K562 (cell line): ENCODE data around the gene DKK3. TPM values are rescaled to one million over a fixed set of nuclear protein-coding genes. Genes with fewer than 3 reads are reported as not detected.

Experiments
- ATAC-seq: fragments of 200-7000 bp; cut with Tn5 transposase; 3 replicates; pipeline ENCODE4 v1.9.1; 2020; ENCODE audit warnings: moderate library complexity
- BruUV-seq: library from RNA; stranded (reverse); fragments of 400-500 nt; replicated peaks from 2 replicates; lab custom pipeline; 2021; lab: Mats Ljungman, UMichigan
- CTCF ChIA-PET: fragments of 300-600 bp; formaldehyde crosslinking; extraction: SDS; loops from one replicate; lab custom pipeline; 2021; ENCODE audit warnings: low intra/inter-chr PET ratio; lab: Yijun Ruan, JAX
- POLR2A ChIA-PET: fragments of 300-600, 350-650 bp; sonication (Branson Sonifier 250); formaldehyde crosslinking; extraction: SDS; loops from one replicate; lab custom pipeline; 2021; ENCODE audit warnings: antibody characterized with exemption, inconsistent platforms; lab: Yijun Ruan, JAX
- DNase-seq, 4 experiments: peaks; one replicate each; pipeline versions ENCODE4 v3.0.0 to v3.0.0-alpha.2; 2011 to 2018; ENCODE audit warnings: low spot score in 3 of 4, mixed read lengths in 3 of 4; ENCODE audit errors: extremely low read depth in 1 of 4
- FAIRE-seq: peaks from 2 replicates; lab custom pipeline; 2011; peaks lifted over from hg19 to GRCh38; lab: Jason Lieb, UNC
- H2AFZ ChIP-seq: 2 replicates; pipeline ENCODE4 v1.6.0; 2011; ENCODE audit warnings: low read depth, low read length, control low read depth, inconsistent platforms
- H3K27ac ChIP-seq: fragments of 200-600 bp; 3 replicates; pipeline ENCODE4 v1.8.0; 2011; ENCODE audit warnings: low read depth, mild to moderate bottlenecking, control low read depth, inconsistent platforms, low read length, moderate library complexity, mixed read lengths; ENCODE audit errors: extremely low read depth
- H3K27me3 ChIP-seq, 2 experiments: fragments of 300-600 bp in 1 of 2; 2 replicates in 1 of 2; 3 replicates in 1 of 2; pipeline versions ENCODE4 v1.6.0 to v1.8.0; 2011; ENCODE audit warnings: inconsistent platforms in 2 of 2, low read length in 2 of 2, mild to moderate bottlenecking in 1 of 2, mixed read lengths in 1 of 2, moderate library complexity in 1 of 2; ENCODE audit not compliant: control insufficient read depth in 2 of 2, insufficient read depth in 2 of 2
- H3K36me3 ChIP-seq: fragments of 300-600 bp; 3 replicates; pipeline ENCODE4 v1.8.0; 2011; ENCODE audit warnings: mild to moderate bottlenecking, low read length, inconsistent platforms; ENCODE audit not compliant: control insufficient read depth, insufficient read depth
- H3K4me1 ChIP-seq, 2 experiments: fragments of 200-600 bp in 1 of 2; replicated peaks in 1 of 2; 2 replicates in 1 of 2; 3 replicates in 1 of 2; pipeline versions ENCODE4 v1.5.1 to v1.8.0; 2011; ENCODE audit warnings: inconsistent platforms in 2 of 2, low read length in 2 of 2, mild to moderate bottlenecking in 1 of 2, mixed read lengths in 1 of 2, moderate library complexity in 1 of 2; ENCODE audit not compliant: control insufficient read depth in 2 of 2, insufficient read depth in 2 of 2
- H3K4me2 ChIP-seq: 2 replicates; pipeline ENCODE4 v1.6.1; 2011; ENCODE audit warnings: low read length, control low read depth, inconsistent platforms, mixed read lengths; ENCODE audit not compliant: insufficient read depth
- H3K4me3 ChIP-seq: fragments of 200-600 bp; sonication (generic), shearing (Covaris generic); 2 replicates; pipeline ENCODE4 v1.5.1; 2016; ENCODE audit warnings: control low read depth, inconsistent platforms
- H3K79me2 ChIP-seq: fragments of 200-600 bp; 3 replicates; pipeline ENCODE4 v1.8.0; 2011; ENCODE audit warnings: low read length, inconsistent platforms; ENCODE audit not compliant: control insufficient read depth, insufficient read depth
- H3K9ac ChIP-seq, 2 experiments: 2 replicates each; pipeline versions ENCODE4 v1.6.0 to v1.6.1; 2011; ENCODE audit warnings: low read depth in 2 of 2, low read length in 2 of 2, control low read depth in 1 of 2, inconsistent platforms in 1 of 2, mild to moderate bottlenecking in 1 of 2, mixed read lengths in 1 of 2; ENCODE audit not compliant: insufficient read depth in 1 of 2
- H3K9me1 ChIP-seq: one replicate; pipeline ENCODE4 v1.6.0; 2011; ENCODE audit warnings: inconsistent platforms, mild to moderate bottlenecking, low read length, moderate library complexity; ENCODE audit not compliant: control insufficient read depth, insufficient read depth
- H3K9me3 ChIP-seq: replicated peaks from 2 replicates; pipeline ENCODE4 v1.5.1; 2011; ENCODE audit warnings: low read depth, low read length, inconsistent platforms; ENCODE audit not compliant: control insufficient read depth, insufficient read depth
- H4K20me1 ChIP-seq: replicated peaks from 2 replicates; pipeline ENCODE4 v1.6.1; 2011; ENCODE audit warnings: low read length, inconsistent platforms, mixed read lengths; ENCODE audit not compliant: control insufficient read depth, insufficient read depth
- FOSL1 ChIP-seq: fragments of 200-800 bp; sonication (Bioruptor generic); conservative IDR thresholded peaks from 2 replicates; pipeline ENCODE4 v1.6.1; 2016; ENCODE audit warnings: missing genetic modification characterization, missing compliant biosample characterization
- IFI16 ChIP-seq: fragments of 250-450 bp; sonication (Bioruptor Pico); IDR thresholded peaks from 2 replicates; pipeline ENCODE4 v2.1.2; 2022; ENCODE audit warnings: mild to moderate bottlenecking, inconsistent platforms
- MYNN ChIP-seq, 2 experiments: sonication (generic); formaldehyde crosslinking in 1 of 2; IDR thresholded peaks; 2 replicates each; pipeline versions ENCODE4 v1.5.0 to v1.6.1; 2016 to 2020; ENCODE audit warnings: antibody characterized with exemption in 1 of 2, missing genetic modification reagents in 1 of 2
- TEAD4 ChIP-seq, 2 experiments: sonication (generic) in 1 of 2; formaldehyde crosslinking in 1 of 2; IDR thresholded peaks; 2 replicates each; pipeline versions ENCODE4 v1.6.1 to v1.8.0; 2012 to 2022; ENCODE audit warnings: borderline replicate concordance in 1 of 2, inconsistent platforms in 1 of 2, low read length in 1 of 2, mild to moderate bottlenecking in 1 of 2, missing genetic modification reagents in 1 of 2
- WGBS: fragments of 100-300 bp; shearing (Covaris generic); methylation state at CpG from one replicate; pipeline ENCODE4 v1.1.6; 2016; ENCODE audit warnings: low coverage, mixed read lengths; ENCODE audit not compliant: insufficient coverage; ENCODE audit errors: missing lambda C conversion rate; 5-methylcytosine and 5-hydroxymethylcytosine counted together
- in situ Hi-C: fragments of 300-500 bp; cut with MboI; formaldehyde crosslinking; loops from 4 replicates; pipeline ENCODE4 v1.15.0; 2018; ENCODE audit warnings: inconsistent platforms, mixed read lengths
- intact Hi-C: fragments of 100-400 bp; cut with micrococcal nuclease; formaldehyde crosslinking; loops from 2 replicates; pipeline ENCODE4 v1.14.2; 2022
- polyA plus RNA-seq, 8 experiments: library from polyadenylated mRNA; depleted of rRNA in 4 of 8; stranded (reverse) in 5 of 8; unstranded in 3 of 8; fragments of >200 nt; fragmentation: Nextera tagmentation in 2 of 8; fragmentation: Illumina TruSeq in 1 of 8; extraction: Ambion mirVana in 2 of 8; extraction: Trizol in 1 of 8; gene quantifications; 2 replicates each; pipeline versions ENCODE4 v1.2.1 to v1.2.3, GENCODE V29; 2011 to 2014; ENCODE audit warnings: inconsistent platforms in 1 of 8, missing spikeins in 1 of 8
- total RNA-seq, 7 experiments: library from RNA; depleted of rRNA in 6 of 7; stranded (reverse); fragments of >200 nt in 6 of 7; fragmentation: Illumina TruSeq in 2 of 7; extraction: Trizol in 2 of 7; gene quantifications; 2 replicates each; pipeline versions ENCODE4 v1.2.1 to v1.2.3, GENCODE V29; 2011 to 2021; ENCODE audit warnings: low replicate concordance in 1 of 7
- TF ChIP-seq, protein P1 (sequence below): fragments of 250-450 bp; sonication (Bioruptor Pico); IDR thresholded peaks from 2 replicates; pipeline ENCODE4 v1.5.0; 2021; ENCODE audit warnings: mild to moderate bottlenecking, moderate library complexity

DKK3 gene
- total and polyA plus RNA-seq, 9 of the 15 experiments (the other 6 are each of a cell fraction or from before 2014, with no cell fraction given), result 0.14 to 0.85 (median 0.38) TPM; not detected in 6

DNA sequence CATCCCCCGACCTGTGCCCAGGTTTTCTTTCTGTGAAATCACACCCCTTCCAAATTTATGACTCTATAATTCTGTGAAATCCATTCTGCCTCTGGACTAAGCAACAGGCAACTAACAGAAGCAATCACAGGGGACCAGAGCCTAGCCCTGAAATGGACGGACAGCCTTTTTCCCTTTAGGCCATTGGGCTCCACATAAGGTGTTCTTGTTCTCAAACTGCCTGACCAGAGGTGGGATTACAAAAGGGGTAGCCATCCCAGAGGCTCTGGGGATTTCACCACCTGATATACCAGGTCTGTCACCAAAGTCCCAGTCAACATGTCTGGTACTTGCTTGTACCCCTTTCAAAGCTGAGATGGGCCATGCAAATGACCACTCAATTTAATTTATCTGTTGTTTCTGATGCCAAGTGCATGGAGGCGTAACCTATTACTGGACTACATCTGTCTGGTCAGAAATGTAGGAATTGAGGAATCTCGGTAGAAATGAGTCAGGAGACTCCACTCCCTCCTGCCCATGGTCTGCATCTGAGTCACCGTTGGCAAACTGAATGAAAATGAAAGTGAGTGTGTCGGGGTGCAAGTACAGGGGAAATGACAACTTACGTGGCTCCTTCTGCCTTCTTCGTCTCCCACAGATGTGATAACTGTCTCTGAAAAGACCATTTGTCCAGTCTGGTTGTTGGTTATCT is 10.2 kb downstream of the DKK3 start:
- H4K20me1 ChIP-seq, result no peaks in the 10 kb centered on the region; the same call in 1 of the 2 replicates
- FAIRE-seq, result no peak
- no peaks in the 10 kb centered on the region for H3K4me1 ChIP-seq
- in situ Hi-C loops, result no loop called here
- DNase-seq, result no peak
- H3K27me3 ChIP-seq, result peaks cover 66 to 69% of the 10 kb centered on the region in 2 experiments
- H3K36me3 ChIP-seq, result no peaks in the 10 kb centered on the region
- H3K9me1 ChIP-seq, result no peaks in the 10 kb centered on the region
- WGBS, result under 1% methylated on average over 8 of the region's 8 CpGs
- no peak overlapping the region for H3K27ac ChIP-seq
- TF ChIP-seq MYNN (IDR thresholded peaks at IDR 0.05), result no peak
- TF ChIP-seq MYNN (CRISPR knock-in tag; IDR thresholded peaks at IDR 0.05), result no peak
- TF ChIP-seq FOSL1 (tag), result peak; percentile 36; the same call in 1 of the 2 replicates
- TF ChIP-seq, all 486 proteins: peak for 1
- no peak for ATAC-seq
- ChIA-PET POLR2A (no interaction called here), CTCF (no interaction called here)
- BruUV-seq, result no TSS peak
- no peak overlapping the region for H3K4me2 ChIP-seq
- intact Hi-C loops, result no loop called here
- H3K79me2 ChIP-seq, result no peaks in the 10 kb centered on the region
- no peak overlapping the region for H3K4me3 ChIP-seq
- H2AFZ ChIP-seq, result no peak overlapping the region
- H3K9me3 ChIP-seq, result no peaks in the 10 kb centered on the region
- no peak overlapping the region for H3K9ac ChIP-seq

DNA sequence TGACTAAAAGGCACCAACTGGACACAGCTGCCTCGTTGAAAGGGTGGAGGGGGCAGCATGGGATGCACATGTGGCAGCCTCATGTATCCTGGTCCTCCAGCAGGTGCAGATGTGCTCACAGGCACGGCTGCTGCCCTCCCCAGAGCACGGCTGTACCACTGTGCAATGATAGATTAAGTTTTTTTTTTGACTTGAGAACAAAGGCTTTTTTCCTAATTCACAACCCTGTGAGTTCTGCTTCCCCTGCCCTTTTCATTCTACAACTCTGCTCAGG is 11.4 kb downstream of the DKK3 start:
- Histone ChIP-seq H3K27ac (no peak overlapping the region), H3K27me3 (peaks cover 66% of the 10 kb centered on the region in 2 experiments), H3K79me2 (no peaks in the 10 kb centered on the region), H3K9ac (no peak overlapping the region), H2AFZ (no peak overlapping the region), H3K4me3 (no peak overlapping the region), H3K36me3 (no peaks in the 10 kb centered on the region), H3K9me3 (no peaks in the 10 kb centered on the region), H4K20me1 (no peaks in the 10 kb centered on the region; the same call in 1 of the 2 replicates), H3K4me2 (no peak overlapping the region)
- BruUV-seq, result no TSS peak
- POLR2A ChIA-PET, result no interaction called here
- 0% methylated on average over 3 of the region's 3 CpGs for WGBS
- FAIRE-seq (no peak), ATAC-seq (no peak)
- intact Hi-C loops, result no loop called here
- TF ChIP-seq IFI16, result no peak
- TF ChIP-seq TEAD4 (IDR thresholded peaks at IDR 0.05; ENCODE audit: low read length), result no peak
- no peak for TF ChIP-seq TEAD4 (CRISPR knock-in tag; IDR thresholded peaks at IDR 0.05; ENCODE audit: borderline replicate concordance)
- TF ChIP-seq, protein P1, sequence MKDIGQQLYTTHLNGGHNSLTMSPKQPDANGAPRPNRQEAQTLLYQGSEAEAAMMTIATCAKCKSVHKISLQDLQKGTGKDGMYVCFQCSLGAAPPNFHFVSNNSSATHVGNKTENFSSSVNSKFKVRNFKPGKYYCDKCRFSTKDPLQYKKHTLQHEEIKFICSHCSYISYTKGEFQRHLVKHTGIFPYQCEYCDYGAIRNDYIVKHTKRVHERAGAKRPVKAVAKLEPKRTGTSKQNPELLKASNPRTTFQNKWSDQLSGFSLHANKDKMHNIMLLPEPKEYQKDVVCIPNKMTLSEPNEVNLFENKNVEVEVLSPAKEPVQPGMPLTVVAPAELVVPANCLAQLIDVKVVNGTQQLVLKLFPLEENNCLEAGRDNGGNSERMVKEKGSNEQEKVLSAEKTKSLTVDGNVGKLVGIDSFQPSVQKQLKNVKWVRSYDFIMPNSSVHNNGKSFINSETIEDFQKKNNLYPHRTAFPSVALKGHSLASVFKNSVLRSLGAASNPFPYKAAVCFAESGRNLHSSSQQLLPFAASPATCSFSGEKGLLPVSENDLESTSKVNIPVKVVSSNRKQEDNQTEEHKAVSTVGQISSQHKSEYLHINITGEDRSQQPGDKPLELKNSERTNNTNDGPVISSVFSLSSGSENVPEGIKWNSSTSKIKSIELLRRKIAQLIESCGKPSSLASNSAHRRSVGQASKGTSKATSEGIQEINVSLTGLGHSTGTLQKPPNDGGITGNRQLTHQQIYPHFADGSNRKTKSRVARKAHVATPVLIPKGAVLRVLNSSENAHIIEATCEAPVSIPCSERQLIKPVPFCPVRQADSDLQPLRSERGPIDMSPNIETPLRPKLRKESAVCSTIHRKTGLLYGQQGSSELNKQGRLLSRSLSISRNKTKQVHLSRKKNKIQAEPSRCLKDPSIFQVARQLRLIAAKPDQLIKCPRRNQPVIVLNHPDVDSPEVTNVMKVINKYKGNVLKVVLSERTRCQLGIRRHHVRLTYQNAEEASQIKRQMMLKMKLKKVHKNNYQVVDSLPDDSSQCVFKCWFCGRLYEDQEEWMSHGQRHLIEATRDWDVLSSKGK (CRISPR knock-in tag), result no peak
- TF ChIP-seq, all 486 proteins: peak for 0
- no peaks in the 10 kb centered on the region for H3K4me1 ChIP-seq
- CTCF ChIA-PET, result no interaction called here
- H3K9me1 ChIP-seq, result no peaks in the 10 kb centered on the region
- DNase-seq, result no peak
- in situ Hi-C loops, result no loop called here
